HCT116 (cell line): Measurements from ENCODE around the gene STMP1.

ENCODE experiments used
- CEBPB ChIP-seq: IDR thresholded peaks from 2 replicates; pipeline ENCODE4 v1.6.1; 2012; ENCODE audit warnings: low read depth
- CTCF ChIP-seq, 3 experiments: fragments of 200-600 bp in 1 of 3; sonication (generic) in 1 of 3; IDR thresholded peaks in 2 of 3; conservative IDR thresholded peaks in 1 of 3; 2 replicates each; pipeline ENCODE4 v1.5.1; 2012 to 2017; ENCODE audit warnings: low read depth in 2 of 3, low read length in 2 of 3, antibody characterized with exemption in 1 of 3, borderline replicate concordance in 1 of 3, control low read depth in 1 of 3, mild to moderate bottlenecking in 1 of 3, mixed read lengths in 1 of 3, mixed run types in 1 of 3, moderate library complexity in 1 of 3; ENCODE audit not compliant: insufficient read depth in 1 of 3
- EGR1 ChIP-seq: IDR thresholded peaks from 2 replicates; pipeline ENCODE4 v1.6.1; 2012; ENCODE audit warnings: low read depth
- ELF1 ChIP-seq: IDR thresholded peaks from 2 replicates; pipeline ENCODE4 v1.6.1; 2012; ENCODE audit warnings: low read depth, borderline replicate concordance
- EZH2 ChIP-seq: fragments of 200-600 bp; sonication (generic); IDR thresholded peaks from 2 replicates; pipeline ENCODE4 v1.6.1; 2017; ENCODE audit warnings: antibody characterized with exemption, mixed run types
- EZH2phosphoT487 ChIP-seq: fragments of 200-600 bp; IDR thresholded peaks from 2 replicates; pipeline ENCODE4 v1.6.1; 2018; ENCODE audit warnings: antibody characterized with exemption, borderline replicate concordance
- MAX ChIP-seq: IDR thresholded peaks from 2 replicates; pipeline ENCODE4 v1.6.1; 2012
- POLR2A ChIP-seq: IDR thresholded peaks from 2 replicates; pipeline ENCODE4 v1.7.0; 2011; ENCODE audit warnings: borderline replicate concordance; ENCODE audit not compliant: insufficient read depth, insufficient read length; ENCODE audit errors: extremely low read depth
- SP1 ChIP-seq: IDR thresholded peaks from 2 replicates; pipeline ENCODE4 v1.6.1; 2012; ENCODE audit warnings: low read depth
- SRF ChIP-seq: IDR thresholded peaks from 2 replicates; pipeline ENCODE4 v1.6.1; 2012; ENCODE audit warnings: low read depth
- ZFX ChIP-seq: fragments of 450-650 bp; IDR thresholded peaks from 2 replicates; pipeline ENCODE4 v1.6.1; 2017
- ZNF274 ChIP-seq: fragments of 200-500 bp; sonication (Bioruptor generic); IDR thresholded peaks from 2 replicates; pipeline ENCODE4 v1.6.1; 2014; ENCODE audit warnings: mild to moderate bottlenecking, low read depth, low read length, inconsistent platforms

GRCh38 chr7:135644729-135645128 is 17.6 kb upstream of the STMP1 start:
- TF ChIP-seq CTCF (IDR thresholded peaks at IDR 0.05 in 2 of 3, conservative IDR thresholded peaks at IDR 0.05 in 1 of 3; ENCODE audit: borderline replicate concordance in 1 of 3, insufficient read depth in 1 of 3, low read depth in 2 of 3, low read length in 2 of 3) (no peak), EZH2 (no peak), ZFX (no peak), CEBPB (no peak), ZNF274 (no peak), EGR1 (no peak), EZH2phosphoT487 (no peak), SRF (no peak), SP1 (no peak), POLR2A (no peak), ELF1 (no peak), MAX (no peak)
